H1 (cell line): Measurements from ENCODE around the gene WDFY4.

Experiments used
- CTCF ChIP-seq, 3 experiments: IDR thresholded peaks; 1 replicate in 2 of 3; 2 replicates in 1 of 3; pipeline versions ENCODE4 v1.5.1 to v1.6.1; 2011; ENCODE audit warnings: low read length in 3 of 3, mild to moderate bottlenecking in 3 of 3, inconsistent platforms in 2 of 3, low read depth in 1 of 3, moderate library complexity in 1 of 3; ENCODE audit not compliant: insufficient read depth in 1 of 3; ENCODE audit errors: control extremely low read depth in 1 of 3
- EGR1 ChIP-seq: IDR thresholded peaks from 2 replicates; pipeline ENCODE4 v1.6.1; 2011; ENCODE audit warnings: low read depth, low read length, borderline replicate concordance
- EZH2 ChIP-seq: fragments of 200-600 bp; sonication (generic); IDR thresholded peaks from 2 replicates; pipeline ENCODE4 v1.7.1; 2012; ENCODE audit warnings: low read depth, mild to moderate bottlenecking, moderate library complexity, low read length, inconsistent platforms; ENCODE audit not compliant: severe bottlenecking
- TCF12 ChIP-seq: IDR thresholded peaks from 2 replicates; pipeline ENCODE4 v1.6.1; 2011; ENCODE audit warnings: low read depth, mild to moderate bottlenecking, low read length

GRCh38 chr10:48948470-48949037 is 263.9 kb downstream of the WDFY4 start:
- TF ChIP-seq EZH2: no peak
- TF ChIP-seq TCF12: no peak
- no peak for TF ChIP-seq CTCF (IDR thresholded peaks at IDR 0.05; ENCODE audit: control extremely low read depth in 1 of 3, insufficient read depth in 1 of 3, low read depth in 1 of 3, low read length in 3 of 3)
- TF ChIP-seq EGR1: no peak
